Amniotic epithelial cell (primary cell): ENCODE data around the gene PRKAR1B.

Experiments
- DNase-seq: peaks from one replicate; pipeline ENCODE4 v3.0.0-alpha.2; 2010; ENCODE audit warnings: low read depth

Gene PRKAR1B

GRCh38 chr7:509426-510130, 217.5 kb downstream of the PRKAR1B start:
- no peak for DNase-seq

GRCh38 chr7:508461-509170, 218.5 kb downstream of the PRKAR1B start:
- no peak for DNase-seq

GRCh38 chr7:507623-508300, 219.3 kb downstream of the PRKAR1B start:
- DNase-seq, result no peak

GRCh38 chr7:506921-507622, 220.0 kb downstream of the PRKAR1B start:
- DNase-seq, result no peak

- DNase-seq, result no peak
Measured at GRCh38 chr7:506391-506831, 220.7 kb downstream of the PRKAR1B start.

- no peak for DNase-seq
Measured at GRCh38 chr7:505171-505570, 221.9 kb downstream of the PRKAR1B start.

- no peak for DNase-seq
Measured at GRCh38 chr7:504221-505111, 222.6 kb downstream of the PRKAR1B start.

GRCh38 chr7:503575-504111, 223.4 kb downstream of the PRKAR1B start:
- DNase-seq, result peak; percentile 40

GRCh38 chr7:502296-502695, 224.8 kb downstream of the PRKAR1B start:
- no peak for DNase-seq

- no peak for DNase-seq
Measured at GRCh38 chr7:501526-501925, 225.6 kb downstream of the PRKAR1B start.

GRCh38 chr7:500521-501420, 226.3 kb downstream of the PRKAR1B start:
- DNase-seq, result no peak

GRCh38 chr7:499853-500485, 227.1 kb downstream of the PRKAR1B start:
- DNase-seq, result no peak
